Liver (tissue), 9 donors: Measurements from ENCODE around the gene FAM120B. TPM values are rescaled to one million over a fixed set of nuclear protein-coding genes. Genes with fewer than 3 reads are reported as not detected.
A peak's percentile ranks its signal among the peaks of the same experiment; 100 is the strongest.

Source experiments
- DNase-seq: peaks from one replicate; pipeline ENCODE4 v3.0.0-alpha.2; 2017; ENCODE audit warnings: low spot score
- H3K27ac ChIP-seq, 2 donors: one replicate each; pipeline ENCODE4 v1.7.0; 2013; ENCODE audit warnings: inconsistent platforms in 2 of 2, low read length in 2 of 2, control low read depth in 1 of 2, low read depth in 1 of 2, mild to moderate bottlenecking in 1 of 2
- H3K27me3 ChIP-seq, 4 donors: one replicate each; pipeline versions ENCODE4 v1.6.1 to v1.7.0; 2013; ENCODE audit warnings: low read length in 3 of 4, inconsistent platforms in 1 of 4, mild to moderate bottlenecking in 1 of 4, moderate library complexity in 1 of 4; ENCODE audit not compliant: control insufficient read depth in 4 of 4, insufficient read depth in 4 of 4
- H3K36me3 ChIP-seq, 4 donors: one replicate each; pipeline versions ENCODE4 v1.6.1 to v1.7.0; 2013; ENCODE audit warnings: low read length in 3 of 4, mild to moderate bottlenecking in 3 of 4, low read depth in 1 of 4, moderate library complexity in 1 of 4; ENCODE audit not compliant: control insufficient read depth in 4 of 4, insufficient read depth in 3 of 4
- H3K4me1 ChIP-seq, 4 donors: one replicate each; pipeline versions ENCODE4 v1.6.1 to v1.7.0; 2013; ENCODE audit warnings: low read length in 3 of 4, mild to moderate bottlenecking in 3 of 4, moderate library complexity in 1 of 4; ENCODE audit not compliant: control insufficient read depth in 4 of 4, insufficient read depth in 4 of 4
- H3K4me3 ChIP-seq, 3 donors: one replicate each; pipeline versions ENCODE4 v1.6.1 to v1.7.0; 2013; ENCODE audit warnings: low read length in 3 of 3, control low read depth in 1 of 3, low read depth in 1 of 3, mild to moderate bottlenecking in 1 of 3
- H3K9ac ChIP-seq, 2 donors: one replicate each; pipeline ENCODE4 v1.7.0; 2013; ENCODE audit warnings: low read length in 2 of 2, mild to moderate bottlenecking in 2 of 2, moderate library complexity in 2 of 2, control low read depth in 1 of 2, low read depth in 1 of 2
- H3K9me3 ChIP-seq, 4 donors: one replicate each; pipeline versions ENCODE4 v1.6.1 to v1.7.0; 2013; ENCODE audit warnings: low read length in 3 of 4; ENCODE audit not compliant: control insufficient read depth in 4 of 4
- EGR1 ChIP-seq, 2 donors: IDR thresholded peaks; 2 replicates each; pipeline ENCODE4 v1.6.1; 2016 to 2018; ENCODE audit warnings: antibody characterized with exemption in 2 of 2, low read depth in 2 of 2
- FOXA1 ChIP-seq: IDR thresholded peaks from 2 replicates; pipeline ENCODE4 v1.6.1; 2016; ENCODE audit warnings: antibody characterized with exemption
- FOXA2 ChIP-seq: IDR thresholded peaks from 2 replicates; pipeline ENCODE4 v1.6.1; 2016; ENCODE audit warnings: antibody characterized with exemption
- GABPA ChIP-seq, 2 donors: IDR thresholded peaks in 1 of 2; conservative IDR thresholded peaks in 1 of 2; 2 replicates each; pipeline ENCODE4 v1.6.1; 2016; ENCODE audit warnings: antibody characterized with exemption in 2 of 2, mild to moderate bottlenecking in 1 of 2, moderate library complexity in 1 of 2
- HNF4A ChIP-seq, 2 donors: conservative IDR thresholded peaks; 2 replicates each; pipeline ENCODE4 v1.6.1; 2016; ENCODE audit warnings: antibody characterized with exemption in 2 of 2, mild to moderate bottlenecking in 2 of 2
- HNF4G ChIP-seq: IDR thresholded peaks from 2 replicates; pipeline ENCODE4 v1.6.1; 2016; ENCODE audit warnings: antibody characterized with exemption
- JUND ChIP-seq, 2 donors: IDR thresholded peaks; 2 replicates each; pipeline ENCODE4 v1.6.1; 2016; ENCODE audit warnings: antibody characterized with exemption in 2 of 2
- NR2F2 ChIP-seq: IDR thresholded peaks from 2 replicates; pipeline ENCODE4 v1.6.1; 2016; ENCODE audit warnings: antibody characterized with exemption
- RAD21 ChIP-seq, 2 donors: IDR thresholded peaks; 2 replicates each; pipeline ENCODE4 v1.6.1; 2016; ENCODE audit warnings: antibody characterized with exemption in 2 of 2, mild to moderate bottlenecking in 2 of 2
- RXRA ChIP-seq, 2 donors: IDR thresholded peaks; 2 replicates each; pipeline ENCODE4 v1.6.1; 2017 to 2018; ENCODE audit warnings: antibody characterized with exemption in 2 of 2, mild to moderate bottlenecking in 1 of 2
- SP1 ChIP-seq: IDR thresholded peaks from 2 replicates; pipeline ENCODE4 v1.6.1; 2018; ENCODE audit warnings: antibody characterized with exemption, mild to moderate bottlenecking
- TAF1 ChIP-seq: conservative IDR thresholded peaks from 2 replicates; pipeline ENCODE4 v1.6.1; 2016; ENCODE audit warnings: antibody characterized with exemption, mild to moderate bottlenecking
- YY1 ChIP-seq: IDR thresholded peaks from 2 replicates; pipeline ENCODE4 v1.6.1; 2016; ENCODE audit warnings: antibody characterized with exemption, mild to moderate bottlenecking
- WGBS: extraction: QIAGEN DNeasy Blood & Tissue Kit; methylation state at CpG from one replicate; pipeline ENCODE4 v1.1.7; 2013; 5-methylcytosine and 5-hydroxymethylcytosine counted together
- polyA plus RNA-seq, 2 donors: library from polyadenylated mRNA; stranded (reverse) in 1 of 2; unstranded in 1 of 2; fragments of 200-250 nt in 1 of 2; fragments of >200 nt in 1 of 2; fragmentation: Nextera tagmentation in 1 of 2; extraction: Ambion mirVana in 1 of 2; gene quantifications; one replicate each; pipeline versions ENCODE4 v1.2.1 to v1.2.3, GENCODE V29; 2013 to 2015
- total RNA-seq, 2 donors: library from RNA; depleted of rRNA; stranded (reverse); fragments of >200 nt; gene quantifications; one replicate each; pipeline ENCODE4 v1.2.3, GENCODE V29; 2014
- TF ChIP-seq, protein P1 (sequence below): IDR thresholded peaks from 2 replicates; pipeline ENCODE4 v1.6.1; 2016; ENCODE audit warnings: antibody characterized with exemption
- TF ChIP-seq, protein P2 (sequence below): fragments of 150-350 bp; IDR thresholded peaks from 2 replicates; pipeline ENCODE4 v1.5.1; 2017; ENCODE audit warnings: improper control_type of control experiment, low read depth, low read length; ENCODE audit not compliant: missing input control
- TF ChIP-seq, protein P3 (sequence below): IDR thresholded peaks from 2 replicates; pipeline ENCODE4 v1.6.1; 2016; ENCODE audit warnings: antibody characterized with exemption
- TF ChIP-seq, protein P4 (sequence below): IDR thresholded peaks from 2 replicates; pipeline ENCODE4 v1.6.1; 2016; ENCODE audit warnings: antibody characterized with exemption, mild to moderate bottlenecking
- TF ChIP-seq, protein P5 (sequence below): IDR thresholded peaks from 2 replicates; pipeline ENCODE4 v1.6.1; 2016; ENCODE audit warnings: antibody characterized with exemption
- donor health status: healthy.
- donor health status: healthy.
- donor health status: healthy.
- donor health status: healthy.
- donor health status: healthy.

FAM120B gene
- total and polyA plus RNA-seq, 4 donors, result 6.0 to 11.1 (median 9.1) TPM

DNA sequence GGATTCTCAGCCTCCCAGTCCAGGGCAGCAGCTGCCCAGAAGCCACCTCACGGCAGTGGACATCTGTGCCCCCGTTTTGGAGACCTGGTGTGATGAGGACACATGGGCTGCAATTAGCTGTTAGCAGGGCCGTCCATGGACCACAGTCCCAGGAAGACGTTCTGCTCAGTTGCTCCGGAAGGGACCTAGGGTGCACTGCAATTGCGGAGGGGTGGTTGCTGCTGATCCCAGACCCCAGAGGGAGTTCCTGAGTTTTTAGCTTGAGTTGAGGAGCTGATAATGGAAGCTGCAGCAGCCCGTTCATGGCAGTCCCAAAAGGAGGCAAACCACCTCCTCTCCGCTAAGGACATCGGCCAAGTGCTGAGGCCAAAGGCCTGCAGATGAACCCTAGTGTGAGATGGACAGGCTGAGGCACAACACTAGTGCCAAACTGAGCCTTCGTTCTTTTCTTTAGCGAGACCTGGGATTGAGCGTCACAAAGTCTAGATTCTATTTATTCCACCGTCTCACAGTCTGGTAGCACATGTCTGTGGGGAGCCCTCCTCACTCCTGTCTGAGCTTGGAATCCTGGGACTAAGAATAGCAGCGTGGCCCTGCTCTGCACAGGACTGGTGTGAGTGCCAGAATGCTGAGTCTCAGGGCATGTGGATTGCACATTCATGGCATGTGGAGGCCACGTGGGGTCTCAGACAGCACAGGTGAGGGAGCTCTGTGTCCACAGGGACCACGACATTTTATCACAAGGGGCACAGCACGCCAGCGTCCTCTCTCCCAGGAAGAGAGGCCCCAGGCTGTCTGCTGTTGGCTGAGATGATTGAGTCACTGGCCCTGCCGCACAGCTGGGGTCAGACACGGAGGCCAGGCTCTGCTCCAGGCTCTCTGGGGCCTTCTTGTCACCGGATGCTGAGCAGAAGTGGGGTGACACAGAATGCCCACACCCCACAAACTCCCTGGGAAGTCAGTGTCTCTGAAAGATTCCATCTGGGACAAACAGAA lies 133.1 kb downstream of the FAM120B start:
- Histone ChIP-seq H3K27me3 (peaks cover 0 to 2% (median 0%) of the 10 kb centered on the region in 4 donors), H3K4me1 (peaks cover 0 to 6% (median 0%) of the 10 kb centered on the region in 4 donors), H3K9ac (no peak overlapping the region), H3K27ac (peak overlapping the region in 1 of 2 donors; percentile 6), H3K36me3 (no peaks in the 10 kb centered on the region), H3K9me3 (no peaks in the 10 kb centered on the region), H3K4me3 (no peak overlapping the region)
- TF ChIP-seq, protein P1, sequence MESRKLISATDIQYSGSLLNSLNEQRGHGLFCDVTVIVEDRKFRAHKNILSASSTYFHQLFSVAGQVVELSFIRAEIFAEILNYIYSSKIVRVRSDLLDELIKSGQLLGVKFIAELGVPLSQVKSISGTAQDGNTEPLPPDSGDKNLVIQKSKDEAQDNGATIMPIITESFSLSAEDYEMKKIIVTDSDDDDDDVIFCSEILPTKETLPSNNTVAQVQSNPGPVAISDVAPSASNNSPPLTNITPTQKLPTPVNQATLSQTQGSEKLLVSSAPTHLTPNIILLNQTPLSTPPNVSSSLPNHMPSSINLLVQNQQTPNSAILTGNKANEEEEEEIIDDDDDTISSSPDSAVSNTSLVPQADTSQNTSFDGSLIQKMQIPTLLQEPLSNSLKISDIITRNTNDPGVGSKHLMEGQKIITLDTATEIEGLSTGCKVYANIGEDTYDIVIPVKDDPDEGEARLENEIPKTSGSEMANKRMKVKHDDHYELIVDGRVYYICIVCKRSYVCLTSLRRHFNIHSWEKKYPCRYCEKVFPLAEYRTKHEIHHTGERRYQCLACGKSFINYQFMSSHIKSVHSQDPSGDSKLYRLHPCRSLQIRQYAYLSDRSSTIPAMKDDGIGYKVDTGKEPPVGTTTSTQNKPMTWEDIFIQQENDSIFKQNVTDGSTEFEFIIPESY, result no peak
- peak in 1 of 2 donors; percentile 7 for TF ChIP-seq RXRA (IDR thresholded peaks at IDR 0.05)
- no peak for DNase-seq
- 75% methylated on average over 21 of the region's 21 CpGs for WGBS

DNA sequence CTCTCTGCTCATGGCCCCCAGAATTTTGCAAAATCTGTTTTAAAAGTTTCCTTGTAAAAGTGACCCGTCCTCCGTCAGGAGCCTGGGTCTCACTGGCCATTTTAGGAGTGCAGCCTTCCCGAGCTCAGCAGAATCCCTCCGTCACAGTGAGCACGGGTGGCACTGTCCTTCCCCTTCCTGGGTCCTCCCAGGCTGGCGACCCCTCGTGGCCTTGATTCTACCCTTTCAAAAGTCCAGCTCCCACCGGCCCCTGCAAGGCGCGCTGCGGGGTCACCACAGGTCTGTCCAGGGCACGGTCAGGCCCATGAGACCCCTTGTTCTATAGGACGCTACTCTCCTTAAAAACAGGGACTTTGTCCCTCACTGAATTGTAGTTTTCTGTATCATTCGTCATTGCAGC lies 133.9 kb downstream of the FAM120B start:
- H3K27me3 ChIP-seq, result peaks cover 0 to 2% (median 0%) of the 10 kb centered on the region in 4 donors
- no peak for DNase-seq
- 86% methylated on average over 14 of the region's 14 CpGs for WGBS
- no peak overlapping the region for H3K4me3 ChIP-seq
- no peaks in the 10 kb centered on the region for H3K9me3 ChIP-seq
- H3K9ac ChIP-seq, result no peak overlapping the region
- H3K27ac ChIP-seq, result no peak overlapping the region
- peaks cover 0 to 6% (median 0%) of the 10 kb centered on the region in 4 donors for H3K4me1 ChIP-seq
- no peak for TF ChIP-seq TAF1
- TF ChIP-seq YY1, result no peak
- TF ChIP-seq RAD21 (IDR thresholded peaks at IDR 0.05), result no peak
- TF ChIP-seq, protein P2, sequence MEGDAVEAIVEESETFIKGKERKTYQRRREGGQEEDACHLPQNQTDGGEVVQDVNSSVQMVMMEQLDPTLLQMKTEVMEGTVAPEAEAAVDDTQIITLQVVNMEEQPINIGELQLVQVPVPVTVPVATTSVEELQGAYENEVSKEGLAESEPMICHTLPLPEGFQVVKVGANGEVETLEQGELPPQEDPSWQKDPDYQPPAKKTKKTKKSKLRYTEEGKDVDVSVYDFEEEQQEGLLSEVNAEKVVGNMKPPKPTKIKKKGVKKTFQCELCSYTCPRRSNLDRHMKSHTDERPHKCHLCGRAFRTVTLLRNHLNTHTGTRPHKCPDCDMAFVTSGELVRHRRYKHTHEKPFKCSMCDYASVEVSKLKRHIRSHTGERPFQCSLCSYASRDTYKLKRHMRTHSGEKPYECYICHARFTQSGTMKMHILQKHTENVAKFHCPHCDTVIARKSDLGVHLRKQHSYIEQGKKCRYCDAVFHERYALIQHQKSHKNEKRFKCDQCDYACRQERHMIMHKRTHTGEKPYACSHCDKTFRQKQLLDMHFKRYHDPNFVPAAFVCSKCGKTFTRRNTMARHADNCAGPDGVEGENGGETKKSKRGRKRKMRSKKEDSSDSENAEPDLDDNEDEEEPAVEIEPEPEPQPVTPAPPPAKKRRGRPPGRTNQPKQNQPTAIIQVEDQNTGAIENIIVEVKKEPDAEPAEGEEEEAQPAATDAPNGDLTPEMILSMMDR, result no peak
- no peak for TF ChIP-seq RXRA (IDR thresholded peaks at IDR 0.05)
- TF ChIP-seq HNF4G, result no peak
- TF ChIP-seq, protein P3, sequence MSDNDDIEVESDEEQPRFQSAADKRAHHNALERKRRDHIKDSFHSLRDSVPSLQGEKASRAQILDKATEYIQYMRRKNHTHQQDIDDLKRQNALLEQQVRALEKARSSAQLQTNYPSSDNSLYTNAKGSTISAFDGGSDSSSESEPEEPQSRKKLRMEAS, result no peak
- TF ChIP-seq, protein P1, result no peak
- no peak for TF ChIP-seq EGR1 (IDR thresholded peaks at IDR 0.05; ENCODE audit: low read depth in 2 of 2)
- TF ChIP-seq, protein P4, sequence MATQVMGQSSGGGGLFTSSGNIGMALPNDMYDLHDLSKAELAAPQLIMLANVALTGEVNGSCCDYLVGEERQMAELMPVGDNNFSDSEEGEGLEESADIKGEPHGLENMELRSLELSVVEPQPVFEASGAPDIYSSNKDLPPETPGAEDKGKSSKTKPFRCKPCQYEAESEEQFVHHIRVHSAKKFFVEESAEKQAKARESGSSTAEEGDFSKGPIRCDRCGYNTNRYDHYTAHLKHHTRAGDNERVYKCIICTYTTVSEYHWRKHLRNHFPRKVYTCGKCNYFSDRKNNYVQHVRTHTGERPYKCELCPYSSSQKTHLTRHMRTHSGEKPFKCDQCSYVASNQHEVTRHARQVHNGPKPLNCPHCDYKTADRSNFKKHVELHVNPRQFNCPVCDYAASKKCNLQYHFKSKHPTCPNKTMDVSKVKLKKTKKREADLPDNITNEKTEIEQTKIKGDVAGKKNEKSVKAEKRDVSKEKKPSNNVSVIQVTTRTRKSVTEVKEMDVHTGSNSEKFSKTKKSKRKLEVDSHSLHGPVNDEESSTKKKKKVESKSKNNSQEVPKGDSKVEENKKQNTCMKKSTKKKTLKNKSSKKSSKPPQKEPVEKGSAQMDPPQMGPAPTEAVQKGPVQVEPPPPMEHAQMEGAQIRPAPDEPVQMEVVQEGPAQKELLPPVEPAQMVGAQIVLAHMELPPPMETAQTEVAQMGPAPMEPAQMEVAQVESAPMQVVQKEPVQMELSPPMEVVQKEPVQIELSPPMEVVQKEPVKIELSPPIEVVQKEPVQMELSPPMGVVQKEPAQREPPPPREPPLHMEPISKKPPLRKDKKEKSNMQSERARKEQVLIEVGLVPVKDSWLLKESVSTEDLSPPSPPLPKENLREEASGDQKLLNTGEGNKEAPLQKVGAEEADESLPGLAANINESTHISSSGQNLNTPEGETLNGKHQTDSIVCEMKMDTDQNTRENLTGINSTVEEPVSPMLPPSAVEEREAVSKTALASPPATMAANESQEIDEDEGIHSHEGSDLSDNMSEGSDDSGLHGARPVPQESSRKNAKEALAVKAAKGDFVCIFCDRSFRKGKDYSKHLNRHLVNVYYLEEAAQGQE, result no peak
- TF ChIP-seq HNF4A (conservative IDR thresholded peaks at IDR 0.05), result no peak
- no peak for TF ChIP-seq SP1
- no peak for TF ChIP-seq FOXA1
- no peak for TF ChIP-seq NR2F2
- TF ChIP-seq FOXA2, result no peak
- no peak for TF ChIP-seq GABPA (IDR thresholded peaks at IDR 0.05 in 1 of 2, conservative IDR thresholded peaks at IDR 0.05 in 1 of 2)
- TF ChIP-seq, protein P5, sequence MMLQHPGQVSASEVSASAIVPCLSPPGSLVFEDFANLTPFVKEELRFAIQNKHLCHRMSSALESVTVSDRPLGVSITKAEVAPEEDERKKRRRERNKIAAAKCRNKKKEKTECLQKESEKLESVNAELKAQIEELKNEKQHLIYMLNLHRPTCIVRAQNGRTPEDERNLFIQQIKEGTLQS, result no peak
- no peak for TF ChIP-seq JUND (IDR thresholded peaks at IDR 0.05)
- H3K36me3 ChIP-seq, result no peaks in the 10 kb centered on the region
